DMS79 (cell line): ENCODE results near the gene LYPD4.
"Not testable (repeated sequence)": the region's sequence is repeated elsewhere in the genome, so short reads cannot be mapped to it uniquely, and the experiment has no call there.

Source experiments
- DNase-seq: peaks from one replicate; lab custom pipeline; 2025; lab: John Stamatoyannopoulos, UW

LYPD4 gene, protein sequence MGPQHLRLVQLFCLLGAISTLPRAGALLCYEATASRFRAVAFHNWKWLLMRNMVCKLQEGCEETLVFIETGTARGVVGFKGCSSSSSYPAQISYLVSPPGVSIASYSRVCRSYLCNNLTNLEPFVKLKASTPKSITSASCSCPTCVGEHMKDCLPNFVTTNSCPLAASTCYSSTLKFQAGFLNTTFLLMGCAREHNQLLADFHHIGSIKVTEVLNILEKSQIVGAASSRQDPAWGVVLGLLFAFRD

DNA sequence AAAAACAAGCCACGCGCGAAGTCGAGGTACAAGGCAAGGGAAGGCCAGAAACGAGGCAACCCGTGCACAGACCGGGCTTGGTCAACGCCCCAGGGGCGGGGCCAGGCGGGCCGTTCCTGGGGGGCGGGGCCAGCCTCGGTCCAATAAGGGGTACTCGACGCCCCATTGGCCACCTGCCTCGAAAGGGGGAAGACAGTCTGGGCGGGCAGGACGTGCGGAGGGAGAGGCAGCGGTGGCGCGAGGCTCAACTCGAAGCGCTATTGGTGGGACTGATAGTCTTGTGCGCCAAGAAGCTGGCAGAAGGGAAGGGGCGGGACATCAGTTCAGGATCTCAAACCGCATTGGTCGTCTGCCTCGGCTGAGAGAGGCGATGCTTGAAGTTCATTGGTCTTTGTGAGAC lies at the start of gene LYPD4:
Gene LYPD4, minus strand, starts transcription at position 83 of the 400 bp plus-strand sequence. CDS start 5,398 bp downstream, outside the sequence.
- no peak for DNase-seq

DNA sequence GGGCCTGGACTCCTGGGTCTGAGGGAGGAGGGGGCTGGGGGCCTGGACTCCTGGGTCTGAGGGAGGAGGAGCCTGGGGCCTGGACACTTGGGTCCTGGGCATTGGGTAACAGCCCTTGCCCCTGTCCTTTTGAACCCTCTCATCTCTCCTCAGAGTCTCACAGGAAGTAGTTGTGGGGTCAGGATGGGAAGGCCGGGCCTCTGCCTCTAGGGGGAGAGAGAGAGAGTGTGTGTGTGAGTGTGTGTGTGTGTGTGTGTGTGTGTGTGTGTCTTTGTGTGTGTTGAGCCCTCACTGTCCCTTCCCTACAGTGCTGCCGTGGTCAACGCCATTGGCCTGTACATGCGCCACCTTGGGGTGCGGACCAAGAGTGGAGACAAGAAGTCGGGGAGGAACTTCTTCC lies 49.4 kb upstream of the LYPD4 start:
- DNase-seq, result no peak

DNA sequence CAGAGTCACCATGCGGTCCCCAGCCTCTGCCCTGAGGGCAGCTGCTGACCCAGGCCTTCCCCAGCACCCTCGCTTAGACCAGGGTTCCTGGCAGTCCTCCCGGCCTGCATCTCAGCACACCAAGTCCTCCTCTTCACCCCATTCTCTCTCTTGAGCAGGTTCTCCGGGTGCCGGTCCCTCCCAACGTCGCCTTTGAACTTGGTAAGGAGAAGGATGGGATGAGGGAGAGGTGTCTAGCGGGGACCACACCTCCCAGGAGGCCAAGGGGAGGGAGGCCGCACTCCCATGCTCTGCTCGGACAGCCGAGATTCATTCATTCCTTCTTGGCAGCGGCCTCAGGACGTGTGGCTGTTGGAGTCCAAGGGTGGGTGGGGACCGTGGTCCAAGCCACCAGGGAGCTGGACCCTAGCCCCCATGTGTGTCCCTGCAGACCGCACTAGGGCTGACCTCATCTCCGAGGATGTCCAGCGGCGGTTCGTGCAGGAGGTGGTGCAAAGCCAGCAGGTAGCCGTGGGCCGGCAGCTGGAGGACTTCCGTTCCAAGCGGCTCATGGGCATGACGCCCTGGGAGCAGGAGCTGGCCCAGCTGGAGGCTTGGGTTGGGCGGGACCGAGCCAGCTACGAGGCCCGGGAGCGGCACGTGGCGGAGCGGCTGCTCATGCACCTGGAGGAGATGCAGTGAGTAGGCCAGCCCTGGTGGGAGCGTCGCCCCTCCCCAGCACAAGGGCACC lies 47.9 kb upstream of the LYPD4 start:
- no peak for DNase-seq

DNA sequence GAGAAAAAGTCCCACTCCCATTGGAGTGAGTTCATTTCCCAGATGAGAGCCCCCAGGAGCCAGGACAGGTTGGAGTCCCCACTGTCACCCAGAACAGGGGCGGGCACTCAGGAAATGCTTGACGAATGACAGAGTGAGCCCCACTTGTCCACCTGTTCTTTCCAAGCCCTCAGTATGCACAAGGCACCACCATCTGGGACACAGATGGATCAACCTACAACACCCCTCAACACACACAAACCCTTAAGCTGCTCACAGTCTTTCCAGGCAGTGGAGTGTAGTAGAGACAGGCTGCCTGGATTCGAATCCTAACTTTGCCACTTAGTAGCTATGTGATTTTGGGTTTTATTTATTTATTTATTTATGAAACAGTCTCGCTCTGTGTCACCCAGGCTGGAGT lies 46.5 kb upstream of the LYPD4 start:
- DNase-seq, result no peak

DNA sequence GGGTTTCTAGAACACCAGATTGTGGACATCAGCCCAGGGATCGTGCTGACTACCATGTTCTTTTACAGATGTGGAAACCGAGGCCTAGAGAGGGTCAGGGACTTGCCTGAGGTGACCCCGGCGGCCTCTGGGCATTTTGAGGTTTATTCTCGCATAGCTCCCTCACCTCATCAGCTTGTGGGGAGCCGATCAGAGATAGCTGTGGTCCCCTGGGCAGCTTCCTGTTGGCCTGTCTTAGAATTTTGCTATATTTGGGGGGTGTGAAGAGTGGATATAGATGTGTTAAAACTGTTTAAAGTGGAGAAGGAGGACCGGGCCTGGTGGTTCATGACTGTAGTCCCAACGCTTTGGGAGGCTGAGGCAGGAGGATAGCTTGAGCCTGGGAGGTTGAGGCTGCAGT lies 45.4 kb upstream of the LYPD4 start:
- no peak for DNase-seq

DNA sequence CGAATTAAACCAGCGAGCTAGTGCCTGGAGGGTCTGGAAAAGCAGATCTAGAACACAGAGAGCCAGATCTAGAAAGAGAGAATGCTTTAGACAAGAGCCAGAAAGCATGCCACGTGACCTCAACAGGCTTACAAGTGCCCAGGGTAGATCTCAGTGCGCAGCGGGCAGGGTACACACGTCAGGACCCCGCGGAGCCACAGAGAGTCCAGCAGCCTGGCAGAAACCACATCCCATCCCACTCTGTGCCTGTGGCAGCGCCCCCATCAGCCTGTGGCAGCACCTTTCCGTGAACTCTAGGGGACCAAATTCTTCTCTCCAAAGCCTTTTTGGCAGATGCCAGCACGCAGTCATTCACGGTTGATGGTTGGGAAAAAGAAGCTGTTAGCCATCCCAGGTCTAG lies 44.4 kb upstream of the LYPD4 start:
- no peak for DNase-seq

DNA sequence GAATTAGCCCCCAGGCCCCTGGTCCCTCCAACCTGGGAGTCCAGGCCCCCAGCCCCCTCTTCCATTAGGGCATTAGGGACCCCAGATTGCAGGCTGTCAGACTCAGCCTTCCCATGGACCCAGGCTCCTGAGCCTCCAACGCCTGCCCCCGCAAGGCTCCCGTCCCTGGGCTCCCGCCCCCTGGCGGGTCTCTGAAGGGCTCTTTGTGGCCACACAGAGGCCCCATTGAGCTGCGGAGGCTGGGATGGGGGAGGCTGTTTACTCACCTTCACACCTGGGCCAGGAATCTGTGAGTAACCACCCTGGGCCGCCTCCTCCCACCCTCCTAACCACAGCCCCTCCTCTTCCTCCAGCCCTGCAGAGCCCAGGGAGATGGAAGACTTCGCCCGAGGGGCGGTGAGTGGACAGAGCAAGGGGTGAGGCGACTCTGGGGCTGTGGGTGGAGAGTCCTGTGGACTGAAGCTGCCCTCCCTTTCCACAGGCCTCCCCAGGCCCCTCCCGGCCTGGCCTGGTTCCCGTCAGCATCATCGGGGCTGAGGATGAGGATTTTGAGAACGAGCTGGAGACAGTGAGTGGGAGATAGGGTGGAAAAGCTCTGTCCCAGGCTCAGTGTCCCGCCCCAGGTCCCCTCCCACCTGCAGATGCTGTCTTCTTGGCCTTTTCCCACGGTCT lies 43.4 kb upstream of the LYPD4 start:
- peak; percentile 76 for DNase-seq

DNA sequence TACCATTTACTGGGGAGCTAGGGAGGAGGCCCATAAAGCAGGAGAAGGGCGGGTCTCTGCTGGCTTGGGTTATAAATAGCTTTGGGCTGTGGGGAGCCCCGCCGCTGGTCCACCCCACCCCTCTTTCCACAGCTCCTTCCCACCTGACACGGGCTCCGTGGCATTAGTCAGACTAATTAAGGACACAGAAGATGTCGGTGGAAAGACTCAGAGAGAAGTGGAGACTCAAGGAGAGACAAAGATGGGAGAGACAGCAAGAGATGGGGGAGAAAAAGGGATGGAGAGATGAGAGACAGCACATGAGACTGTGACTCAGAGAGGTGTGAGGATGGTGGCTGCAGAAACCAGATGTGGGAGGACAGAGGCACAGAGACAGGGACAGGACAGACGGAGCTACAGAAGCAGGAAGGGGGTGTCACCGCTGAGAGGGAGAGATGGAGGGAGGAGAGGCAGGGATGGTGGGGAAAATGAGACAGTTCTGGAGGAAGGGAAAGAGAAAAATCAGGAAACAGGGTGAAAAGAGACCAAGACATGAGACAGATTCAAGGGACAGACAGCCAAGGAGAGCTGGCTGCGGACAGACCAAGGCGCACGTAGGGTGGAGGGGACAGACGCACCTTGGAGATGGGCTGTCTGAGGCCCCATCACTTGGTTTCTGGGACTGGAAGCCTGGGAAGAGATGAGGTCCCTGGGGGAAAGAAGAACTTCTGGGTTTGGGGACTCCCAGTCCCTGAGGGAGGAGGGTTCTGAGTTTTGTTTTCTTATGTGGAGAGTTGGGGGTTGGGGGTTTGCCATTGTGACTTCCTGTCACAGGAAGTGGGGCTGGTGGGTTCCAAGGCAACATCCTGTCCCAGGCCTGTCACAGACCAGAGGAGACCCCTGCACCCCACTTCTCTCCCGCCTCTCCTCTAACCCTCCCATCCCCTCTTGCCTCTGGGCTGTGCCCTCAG lies 42.6 kb upstream of the LYPD4 start:
- DNase-seq, result no peak

DNA sequence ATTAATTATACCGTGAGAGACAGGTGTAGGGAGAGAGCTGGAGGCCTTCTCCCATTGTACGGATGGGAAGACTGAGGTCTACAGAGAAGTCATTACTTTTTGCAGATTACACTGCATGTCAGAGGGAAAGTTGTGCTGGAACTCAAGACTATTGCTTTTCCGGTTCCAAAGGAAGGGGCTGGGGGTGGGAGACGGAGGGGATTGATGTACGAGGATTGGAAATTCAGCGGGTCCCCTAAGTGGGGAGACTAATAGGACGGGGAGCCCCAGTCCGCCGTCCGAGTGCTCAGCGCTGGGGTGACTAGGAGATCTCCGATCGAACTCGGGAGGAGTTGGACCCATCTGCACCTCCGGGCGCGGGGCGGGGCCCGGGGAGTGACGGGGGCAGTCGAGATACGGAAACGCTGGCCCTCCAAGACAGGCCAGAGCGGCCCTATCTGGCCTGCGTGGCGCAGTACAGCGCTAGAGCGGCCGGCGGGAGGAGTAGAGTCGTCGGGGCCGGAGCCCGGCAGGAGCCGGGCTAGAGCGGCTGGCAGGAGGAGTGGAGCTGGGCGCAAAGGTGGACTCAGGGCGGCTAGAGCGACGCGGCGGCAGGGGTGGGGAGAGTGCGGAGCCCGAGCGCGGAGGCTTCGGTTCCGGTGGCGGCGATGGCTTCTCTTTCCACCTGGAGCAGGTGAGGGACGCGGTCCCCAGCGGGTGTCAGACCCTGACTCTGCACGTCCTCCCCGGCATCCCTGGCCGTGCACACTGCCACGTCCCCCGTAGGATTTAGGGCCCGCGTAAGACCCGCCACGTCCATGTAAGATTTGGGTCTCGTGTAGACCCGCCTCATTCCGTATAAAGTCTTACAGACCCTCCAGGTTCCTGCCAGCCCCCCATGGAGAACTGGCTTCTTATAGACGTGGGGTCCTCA lies 39.6 kb upstream of the LYPD4 start:
- peak; percentile 93 for DNase-seq

DNA sequence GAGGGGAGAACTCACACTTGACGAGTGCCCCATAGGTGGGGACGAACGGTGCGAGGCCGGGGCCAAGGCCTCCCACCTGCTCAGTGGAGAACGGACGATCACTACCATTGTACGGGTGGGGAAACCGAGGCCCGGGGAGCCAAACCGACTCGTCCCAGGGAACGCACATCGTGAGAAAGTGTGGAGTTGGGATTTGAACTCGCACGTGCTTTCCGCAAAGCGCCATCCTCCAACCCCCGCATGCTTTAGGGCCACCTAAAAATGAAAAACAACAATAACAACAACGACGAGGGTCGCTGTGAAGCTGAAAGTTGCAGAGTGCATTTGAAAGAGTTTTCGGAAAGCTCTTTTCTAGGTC lies 39.0 kb upstream of the LYPD4 start:
- no peak for DNase-seq

DNA sequence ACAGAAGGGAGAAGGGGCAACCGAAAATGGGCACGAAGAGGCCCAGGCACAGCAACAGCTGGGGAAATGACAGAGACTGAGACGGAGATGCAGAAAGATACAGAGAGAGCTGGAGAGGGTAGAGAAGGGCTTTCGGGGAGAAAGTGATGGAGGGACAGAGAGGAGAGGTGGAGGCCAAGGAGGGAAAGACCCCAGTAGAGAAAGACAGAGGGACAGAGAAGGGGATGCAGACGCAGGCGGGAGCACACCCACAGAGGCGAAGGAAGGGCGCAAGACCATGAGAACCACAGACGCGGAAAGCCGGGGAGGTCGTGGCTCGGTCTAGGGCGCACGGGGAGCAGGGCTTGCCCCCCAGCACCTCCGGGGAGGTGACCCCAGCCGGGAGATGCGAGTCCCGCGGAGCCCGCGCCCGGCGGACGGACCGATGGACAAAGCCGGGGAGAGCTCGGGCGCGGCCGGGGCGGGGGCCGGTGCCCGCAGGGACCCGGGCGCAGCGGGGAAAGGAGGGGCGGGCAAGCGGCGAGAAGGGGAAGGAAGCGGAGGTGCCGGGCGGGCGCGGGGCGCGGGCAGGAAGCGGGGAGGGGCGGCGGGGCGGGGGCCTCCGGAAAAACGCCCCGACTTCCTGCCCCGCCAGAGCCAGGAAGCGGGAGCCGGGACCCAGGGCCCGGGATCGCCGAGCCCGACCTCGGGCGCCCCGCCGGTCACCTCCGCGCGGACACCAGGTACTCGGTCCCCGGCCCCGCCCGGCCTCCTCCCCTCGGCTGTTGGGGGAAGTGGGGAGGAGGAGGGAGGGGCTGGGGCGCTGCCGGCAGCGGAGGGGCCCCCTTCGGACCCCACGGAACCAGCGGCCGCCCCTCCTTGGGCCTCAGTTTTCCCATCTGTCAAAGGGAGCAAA lies 38.3 kb upstream of the LYPD4 start, which contains the start of gene ARHGEF1:
Gene ARHGEF1, plus strand, starts transcription at position 617 of the 895 bp plus-strand sequence. CDS start 4,899 bp downstream, outside the sequence.
- DNase-seq, result no peak

DNA sequence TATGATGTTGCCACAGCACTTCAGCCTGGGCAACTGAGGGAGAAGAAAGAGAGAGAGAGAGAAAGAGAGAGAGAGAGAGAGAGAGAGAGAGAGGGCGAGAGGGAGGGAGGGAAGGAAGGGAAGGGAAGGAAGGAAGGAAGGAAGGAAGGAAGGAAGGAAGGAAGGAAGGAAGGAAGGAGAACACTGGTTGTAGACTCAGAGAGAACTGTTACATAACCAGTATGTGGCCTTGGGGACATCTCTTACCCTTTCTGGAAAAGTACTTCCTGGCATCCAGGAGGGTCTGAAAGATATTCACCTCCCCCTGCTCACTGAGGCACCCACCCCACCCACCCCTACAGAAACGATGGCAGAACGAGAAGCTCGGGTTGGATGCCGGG lies 35.8 kb upstream of the LYPD4 start:
- DNase-seq, result no peak

DNA sequence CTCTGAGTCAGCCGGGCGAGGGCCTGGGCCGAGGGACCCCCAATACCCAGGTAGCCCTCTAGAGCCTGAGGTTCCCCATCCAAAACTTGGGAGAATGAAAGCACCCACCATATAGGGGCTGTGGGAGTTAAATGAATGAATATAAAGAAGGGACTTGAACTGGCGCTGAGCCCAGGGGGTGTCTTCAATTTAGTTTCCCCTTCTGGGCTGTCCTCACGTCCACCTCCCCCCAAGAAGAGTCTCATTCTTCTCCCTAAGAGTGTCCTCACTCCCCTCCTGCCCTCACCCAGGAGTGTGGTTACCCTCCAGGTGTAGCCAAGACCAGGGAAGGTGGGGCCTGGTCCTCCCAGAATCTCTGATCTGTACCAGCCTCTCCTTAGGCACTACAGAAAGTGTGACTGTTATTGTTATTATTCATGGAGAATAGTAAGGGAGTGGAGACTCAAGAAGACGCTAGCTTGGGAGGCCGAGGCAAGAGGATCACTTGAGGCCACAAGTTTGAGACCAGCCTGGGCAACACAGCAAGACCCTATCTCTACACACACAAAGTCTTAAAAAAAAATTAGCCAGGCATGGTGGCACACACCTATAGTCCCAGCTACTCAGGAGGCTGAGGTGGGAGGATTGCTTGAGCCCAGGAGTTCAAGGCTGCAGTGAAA lies 35.3 kb upstream of the LYPD4 start:
- DNase-seq, result no peak

DNA sequence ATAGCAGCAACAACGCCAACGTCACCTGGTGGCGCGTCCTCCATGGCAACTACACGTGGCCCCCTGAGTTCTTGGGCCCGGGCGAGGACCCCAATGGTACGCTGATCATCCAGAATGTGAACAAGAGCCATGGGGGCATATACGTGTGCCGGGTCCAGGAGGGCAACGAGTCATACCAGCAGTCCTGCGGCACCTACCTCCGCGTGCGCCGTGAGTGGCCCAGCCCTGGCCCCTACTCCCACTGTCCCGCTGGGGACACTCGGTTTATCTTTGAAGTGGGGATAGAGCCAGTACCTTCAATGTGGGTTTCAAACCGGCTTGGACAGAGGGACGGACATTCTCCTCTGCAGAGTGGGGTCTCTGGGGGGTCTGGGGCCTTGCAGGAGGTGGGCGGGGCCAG lies 34.6 kb upstream of the LYPD4 start:
- DNase-seq, result no peak

DNA sequence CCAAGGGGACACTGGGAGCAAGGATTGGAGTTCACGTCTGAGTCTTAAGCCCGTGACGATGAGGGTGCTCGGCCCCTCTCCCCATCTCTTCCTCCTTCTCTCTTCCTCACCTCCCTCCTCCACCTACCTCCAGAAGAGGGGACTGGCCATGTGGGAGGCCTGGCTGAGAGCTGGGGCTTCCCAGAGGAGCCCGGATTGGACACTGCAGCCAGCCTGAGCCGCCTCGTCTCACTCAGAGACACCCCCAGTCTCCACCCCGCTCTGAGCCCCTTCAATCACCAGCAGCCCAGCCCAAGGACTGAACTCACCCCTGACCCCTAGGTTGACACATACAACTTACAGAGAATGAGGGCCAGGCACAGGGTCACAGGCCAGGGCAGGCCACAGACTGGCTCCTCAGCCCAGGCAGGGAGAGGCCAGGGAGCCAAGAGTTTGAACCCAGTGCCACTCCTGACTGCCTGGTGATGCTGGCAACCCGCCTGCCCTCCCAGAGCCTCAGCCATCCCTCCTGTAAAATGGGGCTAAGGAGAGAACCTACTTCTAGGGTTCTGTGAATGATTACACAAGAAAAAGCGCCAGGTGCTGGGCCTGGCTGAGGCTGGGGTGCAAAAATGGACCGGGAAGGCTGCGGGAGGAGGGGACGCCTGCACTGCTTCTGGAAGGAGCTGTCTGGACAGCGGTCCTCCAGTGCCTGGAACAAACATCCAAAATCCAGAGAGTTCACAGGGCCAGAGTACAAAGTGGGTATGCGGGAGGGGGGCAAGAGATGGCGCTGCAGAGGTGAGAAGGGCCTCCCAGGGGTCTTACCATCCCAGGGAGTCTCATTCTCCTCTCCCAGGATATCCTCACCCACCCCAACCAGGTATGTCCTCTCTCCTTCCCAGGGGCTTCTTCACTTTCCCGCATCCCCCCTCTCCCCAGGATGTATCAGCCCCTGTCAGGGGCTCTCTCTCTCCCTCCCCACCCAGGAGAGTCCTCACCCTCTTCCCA lies 33.7 kb upstream of the LYPD4 start:
- DNase-seq, result no peak

DNA sequence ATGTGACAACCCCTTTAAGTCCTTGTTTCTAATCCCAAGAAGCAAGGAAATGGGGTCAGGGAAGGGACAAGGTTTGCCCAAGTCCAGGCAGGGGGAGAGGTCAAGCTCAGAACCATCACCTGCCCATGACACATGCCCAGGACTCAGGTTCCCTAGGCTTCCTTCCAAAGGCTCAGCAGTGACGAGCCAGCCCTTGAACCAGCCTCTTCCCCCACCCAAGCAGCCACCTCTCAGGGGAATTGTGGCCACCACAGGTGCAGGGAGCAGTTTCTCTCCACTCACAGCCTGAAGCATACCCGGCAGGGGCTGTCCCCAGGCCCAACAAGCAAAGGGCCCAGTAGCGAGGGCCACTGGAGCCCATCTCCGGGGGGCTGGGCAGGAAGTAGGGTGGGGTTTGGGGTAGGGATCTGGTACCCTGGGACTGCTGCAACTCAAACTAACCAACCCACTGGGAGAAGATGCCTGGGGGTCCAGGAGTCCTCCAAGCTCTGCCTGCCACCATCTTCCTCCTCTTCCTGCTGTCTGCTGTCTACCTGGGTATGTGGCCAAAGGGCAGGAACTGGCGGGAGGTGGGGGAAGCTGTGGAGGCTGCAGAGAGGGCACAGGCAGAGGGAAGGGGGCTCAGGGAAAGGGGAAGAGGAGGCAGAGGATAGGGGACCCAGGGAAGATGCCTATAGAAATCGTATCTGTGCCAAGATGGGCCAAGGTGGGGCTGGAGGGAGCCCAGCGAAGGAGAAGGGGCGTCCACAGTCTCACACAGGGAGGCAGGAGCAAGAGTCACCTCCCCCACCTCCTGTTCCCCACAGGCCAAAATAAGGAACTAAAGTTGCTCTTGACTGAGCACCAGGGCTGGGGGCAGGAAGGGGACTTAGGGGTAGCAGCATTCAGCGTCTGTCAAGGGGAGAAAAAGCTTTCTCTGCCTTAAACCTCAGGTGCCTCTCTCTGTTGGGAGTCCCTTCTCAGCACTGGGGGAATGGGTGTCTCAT lies 32.7 kb upstream of the LYPD4 start, which contains the start of gene CD79A:
Gene CD79A, plus strand, starts transcription at position 433 of the 986 bp plus-strand sequence. Its CDS starts 26 bp downstream, at position 459.
- no peak for DNase-seq

DNA sequence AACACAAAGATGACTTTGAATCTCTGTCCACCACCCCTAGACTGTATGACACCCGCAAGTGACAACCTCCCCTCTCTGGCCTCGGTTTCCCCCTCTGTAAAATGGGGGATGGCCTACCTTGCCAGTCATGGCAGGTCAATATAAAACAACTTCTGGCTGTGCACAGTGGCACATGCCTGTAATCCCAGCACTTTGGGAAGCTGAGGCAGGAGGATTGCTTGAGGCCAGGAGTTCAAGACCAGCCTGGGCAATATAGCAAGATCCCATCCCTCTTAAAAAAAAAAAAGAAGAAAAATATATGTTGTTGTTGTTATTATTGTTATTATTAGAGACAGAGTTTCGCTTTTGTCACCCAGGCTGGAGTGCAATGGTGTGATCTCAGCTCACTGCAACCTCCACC lies 31.5 kb upstream of the LYPD4 start:
- not testable (repeated sequence) for DNase-seq
